Measurements from ENCODE around the gene PPFIA1. TPM values are rescaled to one million over a fixed set of nuclear protein-coding genes. Genes with fewer than 3 reads are reported as not detected.
A peak's percentile ranks its signal among the peaks of the same experiment; 100 is the strongest.

PPFIA1 gene
- total RNA-seq, 6 experiments from 2014 or later, result 21.1 to 27.0 (median 22.7) TPM

GRCh38 chr11:70226967-70227366, 43.5 kb upstream of the PPFIA1 start:
- TF ChIP-seq CTCF (IDR thresholded peaks at IDR 0.05) (peak in 1 of 4 donors; percentile 21), POLR2A (IDR thresholded peaks at IDR 0.05) (no peak)
- H3K9me3 ChIP-seq, result no peaks in the 10 kb centered on the region
- H3K4me1 ChIP-seq, result no peaks in the 10 kb centered on the region
- no peak overlapping the region for H3K4me3 ChIP-seq
- no peaks in the 10 kb centered on the region for H3K27me3 ChIP-seq
- ATAC-seq (no peak), DNase-seq (peak in 1 of 3 donors; percentile 29)
- no peaks in the 10 kb centered on the region for H3K36me3 ChIP-seq
- 0% methylated on average over 1 of the region's 9 CpGs for WGBS (ENCODE audit: insufficient coverage, low coverage, low lambda C conversion rate, missing lambda C conversion rate)
- H3K27ac ChIP-seq, result no peak overlapping the region
- intact Hi-C loops (cut with DNase I), result no loop called here

GRCh38 chr11:70229737-70230136, 40.8 kb upstream of the PPFIA1 start:
- H3K4me1 ChIP-seq, result no peaks in the 10 kb centered on the region
- no peaks in the 10 kb centered on the region for H3K27me3 ChIP-seq
- ATAC-seq (no peak), DNase-seq (peak in 1 of 3 donors; percentile 28)
- H3K36me3 ChIP-seq, result no peaks in the 10 kb centered on the region
- H3K4me3 ChIP-seq, result no peak overlapping the region
- intact Hi-C loops (cut with DNase I), result no loop called here
- TF ChIP-seq CTCF (IDR thresholded peaks at IDR 0.05) (no peak), POLR2A (IDR thresholded peaks at IDR 0.05) (no peak)
- H3K9me3 ChIP-seq, result no peaks in the 10 kb centered on the region
- 79% methylated on average over 2 of the region's 10 CpGs for WGBS (ENCODE audit: insufficient coverage, low coverage, low lambda C conversion rate, missing lambda C conversion rate)
- no peak overlapping the region for H3K27ac ChIP-seq

GRCh38 chr11:70230151-70230839, 40.2 kb upstream of the PPFIA1 start:
- no peak for TF ChIP-seq POLR2A (IDR thresholded peaks at IDR 0.05)
- no peak for TF ChIP-seq CTCF (IDR thresholded peaks at IDR 0.05)
- intact Hi-C loops (cut with DNase I), result no loop called here
- Histone ChIP-seq H3K36me3 (no peaks in the 10 kb centered on the region), H3K27ac (peak overlapping the region in 1 of 3 donors; percentile 14), H3K4me1 (no peaks in the 10 kb centered on the region), H3K4me3 (no peak overlapping the region), H3K9me3 (no peaks in the 10 kb centered on the region), H3K27me3 (no peaks in the 10 kb centered on the region)
- DNase-seq (no peak), ATAC-seq (peak; percentile 39 to 73 (median 68))
- 33% methylated on average over 6 of the region's 8 CpGs for WGBS (ENCODE audit: insufficient coverage, low coverage, low lambda C conversion rate, missing lambda C conversion rate)

- no peaks in the 10 kb centered on the region for H3K9me3 ChIP-seq
- H3K4me1 ChIP-seq, result no peaks in the 10 kb centered on the region
- no peak for DNase-seq
- intact Hi-C loops (cut with DNase I), result no loop called here
- no CpG with 5 or more reads among the region's 22 CpGs for WGBS (ENCODE audit: insufficient coverage, low coverage, low lambda C conversion rate, missing lambda C conversion rate)
- TF ChIP-seq POLR2A (IDR thresholded peaks at IDR 0.05) (no peak), CTCF (IDR thresholded peaks at IDR 0.05) (no peak)
- no peak overlapping the region for H3K4me3 ChIP-seq
- no peak overlapping the region for H3K27ac ChIP-seq
- no peaks in the 10 kb centered on the region for H3K27me3 ChIP-seq
- H3K36me3 ChIP-seq, result no peaks in the 10 kb centered on the region
- ATAC-seq, result peak in 2 of 4 donors; percentile 15 to 24
Observed at GRCh38 chr11:70230840-70231710, 39.4 kb upstream of the PPFIA1 start.

Data from right lobe of liver (tissue), 6 donors.